Retinal pigment epithelial cell (primary cell): ENCODE results near the gene SLCO2B1.

Experiments used
- DNase-seq: peaks from one replicate; pipeline ENCODE4 v3.0.0-alpha.2; 2010; ENCODE audit warnings: low read depth
- H3K4me3 ChIP-seq: 2 replicates; pipeline ENCODE4 v1.5.1; 2011; ENCODE audit warnings: mild to moderate bottlenecking, low read length, control low read depth, moderate library complexity
- TF ChIP-seq, protein P1 (sequence below): conservative IDR thresholded peaks from 2 replicates; pipeline ENCODE4 v1.5.1; 2011; ENCODE audit warnings: low read depth, low read length, control low read depth, inconsistent platforms

SLCO2B1 gene

GRCh38 chr11:75203641-75204011 is 52.7 kb downstream of the SLCO2B1 start:
- no peak for DNase-seq
- TF ChIP-seq, protein P1, sequence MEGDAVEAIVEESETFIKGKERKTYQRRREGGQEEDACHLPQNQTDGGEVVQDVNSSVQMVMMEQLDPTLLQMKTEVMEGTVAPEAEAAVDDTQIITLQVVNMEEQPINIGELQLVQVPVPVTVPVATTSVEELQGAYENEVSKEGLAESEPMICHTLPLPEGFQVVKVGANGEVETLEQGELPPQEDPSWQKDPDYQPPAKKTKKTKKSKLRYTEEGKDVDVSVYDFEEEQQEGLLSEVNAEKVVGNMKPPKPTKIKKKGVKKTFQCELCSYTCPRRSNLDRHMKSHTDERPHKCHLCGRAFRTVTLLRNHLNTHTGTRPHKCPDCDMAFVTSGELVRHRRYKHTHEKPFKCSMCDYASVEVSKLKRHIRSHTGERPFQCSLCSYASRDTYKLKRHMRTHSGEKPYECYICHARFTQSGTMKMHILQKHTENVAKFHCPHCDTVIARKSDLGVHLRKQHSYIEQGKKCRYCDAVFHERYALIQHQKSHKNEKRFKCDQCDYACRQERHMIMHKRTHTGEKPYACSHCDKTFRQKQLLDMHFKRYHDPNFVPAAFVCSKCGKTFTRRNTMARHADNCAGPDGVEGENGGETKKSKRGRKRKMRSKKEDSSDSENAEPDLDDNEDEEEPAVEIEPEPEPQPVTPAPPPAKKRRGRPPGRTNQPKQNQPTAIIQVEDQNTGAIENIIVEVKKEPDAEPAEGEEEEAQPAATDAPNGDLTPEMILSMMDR: no peak
- no peak overlapping the region for H3K4me3 ChIP-seq

- no peak overlapping the region for H3K4me3 ChIP-seq
- no peak for DNase-seq
- TF ChIP-seq, protein P1: no peak
These were observed 53.2 kb downstream of the SLCO2B1 start for GRCh38 chr11:75204012-75204674.

GRCh38 chr11:75204685-75205563 is 54.0 kb downstream of the SLCO2B1 start:
- H3K4me3 ChIP-seq: no peak overlapping the region
- TF ChIP-seq, protein P1: peak; percentile 94
- peak; percentile 15 for DNase-seq

GRCh38 chr11:75205564-75206020 is 54.7 kb downstream of the SLCO2B1 start:
- TF ChIP-seq, protein P1: no peak
- no peak for DNase-seq
- H3K4me3 ChIP-seq: no peak overlapping the region

DNA sequence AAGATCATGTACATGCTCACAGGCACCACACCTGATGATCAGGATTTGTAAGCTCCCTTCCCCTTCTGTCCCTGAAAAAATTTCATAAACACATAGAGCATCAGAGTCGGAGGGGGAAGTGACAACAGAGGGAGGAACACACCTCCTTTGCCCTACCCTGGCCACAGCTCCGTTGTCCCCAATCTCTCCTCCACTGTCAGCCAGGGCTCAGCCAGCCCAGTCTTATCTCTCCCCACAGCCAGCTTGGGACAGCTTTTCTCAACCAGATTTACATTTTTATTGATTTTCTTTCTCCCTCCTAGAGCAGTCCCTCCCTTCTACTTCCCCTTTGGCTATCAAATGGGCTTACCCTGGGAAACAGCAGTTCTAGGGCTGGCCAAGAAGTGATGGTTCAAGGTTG is 57.5 kb downstream of the SLCO2B1 start:
- H3K4me3 ChIP-seq: no peak overlapping the region
- TF ChIP-seq, protein P1: no peak
- no peak for DNase-seq

DNA sequence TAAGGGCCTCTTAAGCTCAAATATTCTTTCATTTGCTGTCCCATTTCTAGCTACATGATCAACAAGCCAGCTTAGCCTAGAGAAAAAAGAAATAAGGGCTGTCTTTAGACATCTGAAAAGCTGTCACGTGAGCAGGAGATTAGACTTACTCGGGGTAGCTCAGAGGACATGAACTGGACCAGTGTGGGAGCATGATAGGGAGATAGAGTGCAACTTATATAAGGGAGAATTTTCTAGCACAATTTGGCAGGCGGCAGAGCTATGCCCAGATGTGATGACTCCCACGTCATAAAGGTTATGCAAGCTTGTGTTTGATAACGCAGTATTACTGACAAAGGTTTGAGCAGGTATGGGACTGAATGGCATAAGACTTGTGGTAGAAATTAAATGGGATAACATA is 61.5 kb downstream of the SLCO2B1 start:
- no peak for DNase-seq
- no peak overlapping the region for H3K4me3 ChIP-seq
- TF ChIP-seq, protein P1: no peak
